ENCODE measurements around the gene SDSL.

SDSL gene

GRCh38 chr12:113422030-113422885, at the start of gene SDSL:
SDSL (plus strand) TSS chr12:113422380; CDS start chr12:113427983, 5,603 bp downstream.
- peak; percentile 86 for DNase-seq (ENCODE audit: low spot score)

GRCh38 chr12:113373440-113373839, 48.7 kb upstream of the SDSL start:
- DNase-seq (ENCODE audit: low spot score), result no peak

DNA sequence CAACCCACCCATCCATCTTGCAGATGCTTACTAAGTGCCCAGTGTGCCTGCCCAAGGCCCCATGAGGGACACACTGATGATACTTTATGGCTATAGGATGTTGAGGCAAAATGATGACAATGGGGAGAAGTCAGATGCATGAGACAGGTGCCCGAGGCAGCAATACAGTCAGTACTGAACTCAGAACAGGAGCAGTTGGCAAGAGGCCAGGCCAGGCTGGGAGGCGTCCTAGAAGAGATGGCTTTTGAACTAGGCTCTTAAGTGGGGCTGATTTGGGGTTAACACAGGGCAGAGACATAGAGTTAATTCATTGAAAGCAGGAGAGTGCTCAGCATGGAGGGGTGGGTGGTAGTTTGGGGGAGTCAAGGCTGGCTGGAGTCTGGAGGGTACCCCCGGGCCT, 48.2 kb upstream of the SDSL start:
- no peak for DNase-seq (ENCODE audit: low spot score)

- DNase-seq (ENCODE audit: low spot score), result no peak
Observed at GRCh38 chr12:113374823-113375428, 47.3 kb upstream of the SDSL start.

DNA sequence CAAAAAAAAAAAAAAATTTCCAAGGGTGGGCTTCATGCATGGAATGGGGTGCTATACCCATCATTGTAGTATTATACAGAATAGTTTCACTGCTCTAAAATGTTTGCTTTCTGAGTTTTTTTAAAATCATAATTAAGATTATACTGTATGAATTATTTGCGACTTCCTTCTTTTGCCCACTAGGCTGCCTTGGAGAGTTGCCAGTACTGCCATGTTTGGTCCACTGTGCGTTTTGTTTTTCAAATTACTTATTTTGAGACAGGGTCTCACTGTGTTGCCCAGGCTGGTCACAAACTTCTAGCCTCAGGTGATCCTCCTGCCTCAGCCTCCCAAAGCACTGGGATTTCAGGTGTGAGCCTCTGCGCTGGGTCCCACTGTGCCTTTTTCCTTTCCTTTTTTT, 43.9 kb upstream of the SDSL start:
- no peak for DNase-seq (ENCODE audit: low spot score)

GRCh38 chr12:113381220-113381619, 41.0 kb upstream of the SDSL start:
- no peak for DNase-seq (ENCODE audit: low spot score)

- DNase-seq (ENCODE audit: low spot score), result no peak
Observed at GRCh38 chr12:113382206-113382605, 40.0 kb upstream of the SDSL start.

DNA sequence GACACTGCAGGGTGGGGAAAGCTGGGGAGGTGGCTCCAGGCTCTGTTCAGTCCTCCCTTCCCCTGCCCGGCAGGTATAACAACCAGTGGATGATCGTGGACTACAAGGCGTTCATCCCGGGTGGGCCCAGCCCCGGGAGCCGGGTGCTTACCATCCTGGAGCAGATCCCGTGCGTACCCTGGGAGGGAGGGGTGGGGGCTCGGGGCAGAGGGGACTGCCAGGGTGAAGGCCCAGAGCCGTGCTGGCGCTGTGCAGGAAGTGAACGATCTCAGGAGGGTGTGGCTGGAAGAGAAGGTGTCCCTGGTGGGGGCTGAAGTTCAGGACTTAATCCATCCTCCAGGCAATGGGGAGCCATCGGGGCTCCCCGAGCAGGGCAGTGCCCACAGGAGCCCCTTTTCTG, 37.4 kb upstream of the SDSL start:
- DNase-seq (ENCODE audit: low spot score), result no peak

GRCh38 chr12:113385282-113385882, 36.8 kb upstream of the SDSL start:
- no peak for DNase-seq (ENCODE audit: low spot score)

DNA sequence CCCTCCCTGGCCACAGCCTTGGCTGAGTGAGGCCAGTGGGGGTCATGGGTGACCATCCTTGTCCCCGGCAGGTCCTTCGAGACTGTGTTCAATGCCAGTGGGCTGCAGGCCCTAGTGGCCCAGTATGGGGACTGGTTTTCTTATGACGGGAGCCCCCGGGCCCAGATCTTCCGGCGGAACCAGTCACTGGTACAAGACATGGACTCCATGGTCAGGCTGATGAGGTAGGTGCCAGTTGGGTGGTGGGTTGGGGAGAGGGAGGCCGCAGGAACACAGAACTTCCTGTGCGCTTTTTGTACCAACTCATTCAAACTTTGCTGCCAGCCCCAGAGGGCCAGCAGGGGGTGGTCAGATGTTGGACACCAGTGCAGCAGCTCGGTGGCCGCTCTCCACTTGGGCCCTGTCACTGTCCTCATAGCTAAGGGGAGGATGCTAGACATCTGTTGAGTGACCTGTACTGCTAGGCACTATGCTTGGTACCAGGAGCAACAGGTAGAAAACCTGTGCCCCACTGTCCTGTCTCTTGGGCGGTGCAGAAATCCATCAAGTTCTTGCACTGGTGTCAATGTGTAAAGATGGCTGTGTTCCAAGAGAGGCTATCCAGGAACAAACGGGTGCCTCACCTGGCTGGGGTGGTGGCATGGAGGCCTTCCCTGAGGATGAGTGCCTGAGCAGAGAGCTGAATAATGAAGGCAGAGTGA, 35.2 kb upstream of the SDSL start:
- no peak for DNase-seq (ENCODE audit: low spot score)

DNA sequence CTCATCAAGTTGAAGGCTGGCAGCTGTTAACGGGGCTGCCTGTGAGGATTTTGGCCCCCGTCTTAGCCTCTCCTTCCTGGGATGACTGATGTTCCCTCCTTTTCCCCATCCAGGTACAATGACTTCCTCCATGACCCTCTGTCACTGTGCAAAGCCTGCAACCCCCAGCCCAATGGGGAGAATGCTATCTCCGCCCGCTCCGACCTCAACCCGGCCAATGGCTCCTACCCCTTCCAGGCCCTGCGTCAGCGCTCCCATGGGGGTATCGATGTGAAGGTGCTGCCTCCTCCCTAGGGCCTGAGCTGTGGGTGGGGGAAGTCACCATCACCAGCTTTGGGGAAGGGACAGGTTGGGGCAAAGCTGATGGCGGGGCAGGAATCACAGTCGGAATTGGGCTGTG, 34.5 kb upstream of the SDSL start:
- DNase-seq (ENCODE audit: low spot score), result no peak

DNA sequence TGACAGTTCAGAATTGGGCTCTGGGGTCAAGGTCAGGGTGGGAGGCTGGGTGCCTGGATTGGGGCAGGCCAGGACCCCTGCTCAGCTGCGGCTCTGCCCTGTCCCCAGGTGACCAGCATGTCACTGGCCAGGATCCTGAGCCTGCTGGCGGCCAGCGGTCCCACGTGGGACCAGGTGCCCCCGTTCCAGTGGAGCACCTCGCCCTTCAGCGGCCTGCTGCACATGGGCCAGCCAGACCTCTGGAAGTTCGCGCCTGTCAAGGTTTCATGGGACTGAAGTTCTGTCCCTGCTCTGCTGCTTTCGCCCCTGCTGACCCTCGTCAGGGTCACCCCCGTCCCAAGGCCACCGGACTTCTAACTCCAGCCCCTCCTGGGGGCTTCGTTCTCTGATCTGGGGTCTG, 33.8 kb upstream of the SDSL start:
- DNase-seq (ENCODE audit: low spot score), result no peak

DNA sequence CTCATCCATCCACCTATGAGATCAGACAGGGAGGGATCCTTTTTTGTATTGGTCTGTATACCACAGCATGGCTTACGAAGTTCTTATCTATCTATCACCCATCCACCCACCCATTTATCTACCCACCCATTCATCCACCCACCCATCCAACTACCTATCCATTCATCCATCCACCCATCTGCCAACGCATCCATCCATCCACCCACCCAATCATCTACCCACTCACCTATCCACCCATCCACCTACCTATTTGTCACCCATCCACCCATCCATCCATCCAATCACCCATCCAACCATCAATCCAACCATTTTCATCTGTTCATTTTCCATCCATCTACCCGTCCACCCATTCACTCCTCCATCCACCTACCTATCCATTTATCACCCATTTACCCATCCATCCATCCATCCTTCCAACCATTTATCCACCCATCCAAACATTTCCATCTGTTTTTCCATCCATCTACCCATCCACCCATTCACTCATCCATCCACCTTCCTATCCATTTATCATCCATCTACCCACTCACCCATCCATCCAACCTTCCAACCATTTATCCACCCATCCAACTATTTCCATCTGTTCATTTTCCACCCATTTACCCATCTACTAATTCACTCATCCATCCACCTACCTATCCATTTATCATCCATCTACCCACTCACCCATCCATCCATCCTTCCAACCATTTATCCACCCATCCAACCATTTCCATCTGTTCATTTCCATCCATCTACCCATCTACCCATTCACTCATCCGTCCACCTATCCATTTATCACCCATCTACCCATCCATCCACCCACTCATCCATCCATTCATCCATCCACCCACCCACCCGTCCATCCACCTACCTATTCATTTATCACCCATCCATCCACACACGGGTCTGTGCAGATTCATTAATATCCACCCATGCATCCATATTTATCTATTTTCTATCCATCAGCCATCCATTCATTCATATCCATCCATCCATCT, 31.8 kb upstream of the SDSL start:
- DNase-seq (ENCODE audit: low spot score), result no peak

DNA sequence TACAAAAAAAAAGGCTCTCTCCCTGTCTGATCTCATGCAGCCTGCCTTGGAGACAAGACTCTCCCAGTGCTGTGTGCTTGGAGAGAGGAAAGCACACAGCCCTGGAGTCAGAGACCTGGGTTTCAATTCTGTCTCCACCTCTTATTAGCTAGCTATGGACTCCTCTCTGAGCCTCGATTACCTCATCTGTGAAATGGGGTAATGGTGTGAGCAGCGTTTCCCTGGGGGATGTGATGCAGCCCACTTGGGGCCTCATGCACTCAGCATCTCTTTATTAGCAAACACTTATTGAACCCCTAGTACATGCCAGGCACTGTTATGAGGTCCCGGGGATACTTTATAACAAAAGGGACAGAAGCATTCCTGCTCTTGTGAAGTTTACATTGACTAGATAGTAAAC, 31.0 kb upstream of the SDSL start:
- no peak for DNase-seq (ENCODE audit: low spot score)

- DNase-seq (ENCODE audit: low spot score), result no peak
Observed at GRCh38 chr12:113391650-113392337, 30.4 kb upstream of the SDSL start.

GRCh38 chr12:113392520-113392919, 29.7 kb upstream of the SDSL start:
- DNase-seq (ENCODE audit: low spot score), result no peak

DNA sequence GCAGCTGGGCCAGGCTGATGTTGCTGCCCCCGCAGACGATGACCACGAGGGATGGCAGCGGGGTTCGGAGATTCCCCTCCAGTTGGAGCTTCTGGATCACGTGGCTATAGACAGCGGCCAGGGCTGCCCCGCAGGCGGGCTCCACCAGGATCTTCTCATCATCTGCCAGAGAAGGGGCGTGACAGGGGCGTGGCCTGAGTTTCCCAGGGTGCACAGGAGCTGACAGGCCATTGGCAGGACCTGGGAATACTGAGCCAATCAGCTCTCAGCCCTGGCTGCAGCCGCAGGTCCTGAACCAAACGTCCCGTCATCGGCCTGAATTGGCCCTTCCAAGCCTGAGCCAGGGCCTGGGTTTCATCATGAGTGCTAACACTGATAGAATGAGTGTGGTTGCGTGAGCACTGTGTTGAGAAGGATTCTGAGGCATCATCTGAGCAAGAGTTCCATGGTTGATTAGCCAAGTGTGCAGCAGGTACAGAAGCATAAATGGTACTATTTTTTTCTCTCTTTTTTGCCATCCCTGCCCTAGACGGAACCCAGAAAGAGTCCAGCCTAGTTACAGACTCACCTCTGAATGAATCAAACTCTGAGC, 29.1 kb upstream of the SDSL start:
- peak; percentile 18 for DNase-seq (ENCODE audit: low spot score)

DNA sequence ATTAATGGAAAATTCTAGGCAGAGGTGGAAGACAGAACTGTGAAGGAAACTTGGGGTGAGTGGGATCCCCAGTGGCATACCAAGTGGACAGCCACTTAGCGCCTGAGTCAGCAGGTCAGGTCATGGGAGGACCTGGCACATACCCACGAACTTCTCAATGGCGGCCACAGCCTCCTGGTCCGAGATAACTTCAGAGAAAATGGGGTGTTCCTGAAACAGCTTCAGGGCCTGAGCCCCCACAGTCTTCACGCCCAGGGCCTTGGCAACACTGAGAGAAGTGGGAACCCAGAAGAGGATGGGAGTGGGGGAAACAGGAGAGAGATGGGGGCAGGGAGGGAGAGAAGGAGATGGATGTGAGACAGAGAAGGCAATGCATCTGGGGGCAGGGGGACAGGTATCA, 28.4 kb upstream of the SDSL start:
- DNase-seq (ENCODE audit: low spot score), result no peak

GRCh38 chr12:113395119-113395518, 27.1 kb upstream of the SDSL start:
- DNase-seq (ENCODE audit: low spot score), result no peak

DNA sequence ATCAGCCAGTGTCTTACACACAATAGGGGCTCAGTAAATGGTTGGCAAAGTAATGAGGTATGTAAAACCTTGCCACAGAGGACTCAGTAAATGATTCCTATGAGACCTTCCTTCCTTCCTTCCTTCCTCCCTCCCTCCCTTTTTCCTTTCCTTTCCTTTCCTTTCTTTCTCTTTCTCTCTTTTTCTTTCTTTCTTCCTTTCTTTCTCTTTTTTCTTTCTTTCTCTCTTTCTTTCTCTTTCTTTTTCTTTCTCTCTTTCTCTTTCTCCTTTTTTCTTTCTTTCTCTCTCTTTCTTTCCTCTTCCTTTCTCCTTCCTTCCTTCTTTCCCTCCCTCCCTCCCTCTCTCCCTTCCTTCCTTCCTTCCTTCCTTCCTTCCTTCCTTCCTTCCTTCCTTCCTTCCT, 26.0 kb upstream of the SDSL start:
- DNase-seq (ENCODE audit: low spot score), result no peak

Measured in AG08395 (cell line).